CD4-positive, alpha-beta T cell treated with Interleukin-6 at 100 ng/mL for 8 hours (primary cell): ENCODE data around the gene OR10H5.
"Not testable (repeated sequence)": the region's sequence is repeated elsewhere in the genome, so short reads cannot be mapped to it uniquely, and the experiment has no call there.

Experiments
- DNase-seq: peaks from one replicate; pipeline ENCODE4 v3.0.0-alpha.2; 2020; ENCODE audit warnings: mixed read lengths, low spot score

Gene OR10H5

DNA sequence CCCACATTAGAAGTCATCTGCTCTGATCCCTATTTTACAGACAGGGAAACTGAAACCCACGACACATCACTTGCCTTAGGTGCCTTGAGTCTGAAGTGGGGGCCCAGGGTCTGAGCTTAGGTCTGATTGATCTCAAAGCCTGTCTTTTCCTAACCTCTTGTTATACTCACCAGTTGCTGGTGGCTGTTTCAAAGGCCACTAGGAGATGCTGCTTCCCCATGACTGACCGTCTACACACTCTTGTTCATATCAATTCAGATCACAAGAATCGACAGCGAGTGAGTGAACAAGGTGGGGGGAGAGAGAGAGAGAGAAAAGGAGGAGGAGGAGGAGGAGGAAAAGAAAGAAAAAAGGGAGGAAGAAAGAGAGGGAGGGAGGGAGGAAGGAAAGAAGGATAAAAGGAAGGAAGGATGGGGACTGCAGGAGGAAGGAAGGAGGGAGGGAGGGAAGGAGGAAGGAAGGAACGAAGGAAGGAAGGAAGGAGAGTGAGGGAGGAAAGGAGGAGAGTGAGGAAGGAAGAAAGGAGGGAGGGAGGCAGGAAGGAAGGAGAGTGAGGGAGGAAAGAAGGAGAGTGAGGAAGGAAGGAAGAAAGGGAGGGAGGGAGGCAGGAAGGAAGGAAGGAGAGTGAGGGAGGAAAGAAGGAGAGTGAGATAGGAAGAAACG is 24.7 kb downstream of the OR10H5 start:
- peak; percentile 67 for DNase-seq

DNA sequence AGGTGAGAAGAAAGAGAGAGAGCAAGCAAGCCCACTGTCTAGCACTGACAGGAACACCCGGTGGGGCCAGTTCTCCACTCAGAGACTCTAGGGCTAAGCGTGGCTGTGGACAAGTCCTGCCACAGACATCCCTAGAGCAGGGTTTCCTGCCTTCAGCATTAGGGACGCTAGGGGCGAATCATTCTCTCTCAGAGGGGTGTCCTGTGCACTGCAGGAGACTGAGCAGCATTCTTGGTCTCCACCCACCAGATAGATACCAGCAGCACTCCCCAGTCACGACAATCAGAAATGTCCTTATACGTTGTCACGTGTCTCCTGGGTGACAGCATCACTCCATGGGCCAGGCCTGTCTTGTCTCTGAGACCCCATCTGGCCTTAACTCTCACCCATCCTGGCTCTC is 26.5 kb downstream of the OR10H5 start:
- DNase-seq, result no peak

DNA sequence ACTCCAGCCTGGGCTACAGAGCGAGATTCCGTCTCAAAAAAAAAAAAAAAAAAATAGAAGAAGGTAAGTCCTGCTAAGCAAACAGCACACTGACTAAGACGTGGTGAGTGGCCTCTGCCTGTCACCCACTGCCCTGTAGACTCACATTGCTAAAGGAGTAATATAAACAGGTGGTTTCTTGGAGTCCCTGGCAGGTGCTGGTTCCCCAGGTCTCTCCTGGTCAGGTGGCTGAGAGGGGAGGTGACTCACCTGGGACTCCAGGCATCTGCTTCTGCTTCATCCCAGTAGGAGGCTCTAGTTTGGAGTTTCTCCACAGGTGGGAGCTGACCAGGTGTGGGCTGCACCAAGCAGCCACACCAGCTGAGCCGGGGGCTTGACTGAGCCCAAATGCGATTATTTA is 27.8 kb downstream of the OR10H5 start, which contains the start of gene OR10H1:
TSS of gene OR10H1 (minus strand) at position 359 of the 400 bp plus-strand sequence. CDS start 7,627 bp downstream, outside the sequence.
- DNase-seq, result no peak

DNA sequence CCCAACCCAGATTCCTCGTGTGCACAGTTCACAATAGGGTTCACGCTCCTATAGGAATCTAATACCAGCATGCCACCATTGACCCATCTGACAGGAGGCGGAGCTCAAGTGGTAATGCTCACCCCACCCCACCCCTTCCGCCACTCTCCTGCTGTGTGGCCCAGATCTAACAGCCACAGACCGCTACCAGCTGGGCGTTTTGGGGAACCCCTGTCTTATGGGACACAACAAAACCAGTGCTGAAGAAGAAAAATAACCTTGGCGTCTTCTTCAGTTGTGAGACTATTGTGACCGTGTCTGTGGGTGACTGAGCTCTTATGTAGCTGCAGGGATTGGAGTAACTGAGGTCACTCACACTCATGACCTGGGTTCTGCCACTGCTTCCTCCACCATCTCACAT is 33.2 kb downstream of the OR10H5 start:
- DNase-seq, result no peak

DNA sequence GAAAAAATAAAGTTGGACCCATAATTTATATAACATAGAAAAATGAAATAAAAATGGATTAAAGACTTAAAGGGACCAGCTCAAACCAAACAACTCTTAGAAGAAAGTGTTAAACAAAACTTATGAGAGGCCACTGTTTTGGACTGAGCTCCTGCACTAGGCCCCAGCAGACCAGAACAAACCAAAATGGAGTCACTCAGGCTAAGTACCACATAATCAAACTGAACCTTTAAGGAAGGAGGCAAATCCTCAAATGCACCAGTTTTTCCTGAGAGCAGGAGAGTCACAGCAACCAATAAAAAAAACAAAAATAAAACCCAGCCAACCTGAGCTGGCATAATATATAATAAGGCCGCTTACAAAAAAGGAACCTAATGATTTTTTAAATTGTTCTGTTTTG is 38.3 kb downstream of the OR10H5 start:
- no peak for DNase-seq

DNA sequence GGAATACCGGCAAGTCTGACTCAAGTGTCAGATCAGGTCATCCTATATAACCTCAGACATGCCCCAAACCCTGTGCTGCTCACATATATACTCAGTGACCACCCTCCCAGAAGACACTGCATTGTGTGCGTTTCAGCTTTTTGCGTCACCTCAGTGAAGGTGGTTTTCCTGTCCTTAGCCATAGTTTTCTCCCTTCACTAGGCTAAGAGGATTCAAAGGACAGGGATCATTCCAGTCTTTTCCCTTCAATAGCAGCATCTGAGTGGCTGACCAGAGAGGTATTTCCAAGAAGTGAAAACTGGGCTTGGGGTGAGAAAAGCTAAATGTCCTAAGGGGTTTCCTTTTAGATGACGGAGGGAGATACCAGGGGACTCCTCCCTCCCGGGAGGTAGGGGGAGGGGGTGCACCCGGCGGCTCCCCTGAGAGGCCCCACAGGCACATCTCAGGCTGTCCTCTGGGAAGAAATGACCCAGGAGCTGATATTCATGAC is 40.7 kb downstream of the OR10H5 start:
- DNase-seq, result no peak

DNA sequence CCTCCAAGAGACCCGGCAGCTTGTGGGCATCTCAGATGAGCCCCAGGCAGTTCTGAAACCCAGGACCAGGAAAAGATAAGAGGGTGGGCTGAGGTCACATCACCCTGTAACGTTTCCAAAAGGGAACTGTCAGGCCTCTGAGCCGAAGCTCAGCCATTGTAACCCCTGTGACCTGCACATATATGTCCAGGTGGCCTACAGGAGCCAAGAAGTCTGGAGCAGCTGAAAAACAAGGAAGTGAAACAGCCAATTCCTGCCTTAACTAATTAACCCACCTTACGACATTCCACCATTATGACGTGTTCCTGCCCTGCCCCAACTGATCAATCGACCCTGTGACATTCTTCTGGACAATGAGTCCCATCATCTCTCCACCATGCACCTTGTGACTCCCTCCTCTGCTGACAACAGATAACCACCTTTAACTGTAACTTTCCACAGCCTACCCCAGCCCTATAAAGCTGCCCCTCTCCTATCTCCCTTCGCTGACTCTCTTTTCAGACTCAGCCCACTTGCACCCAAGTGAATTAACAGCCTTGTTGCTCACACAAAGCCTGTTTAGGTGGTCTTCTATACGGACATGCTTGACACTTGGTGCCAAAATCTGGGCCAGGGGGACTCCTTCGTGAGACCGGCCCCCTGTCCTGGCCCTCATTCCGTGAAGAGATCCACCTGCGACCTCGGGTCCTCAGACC is 41.3 kb downstream of the OR10H5 start:
- DNase-seq, result not testable (repeated sequence)

DNA sequence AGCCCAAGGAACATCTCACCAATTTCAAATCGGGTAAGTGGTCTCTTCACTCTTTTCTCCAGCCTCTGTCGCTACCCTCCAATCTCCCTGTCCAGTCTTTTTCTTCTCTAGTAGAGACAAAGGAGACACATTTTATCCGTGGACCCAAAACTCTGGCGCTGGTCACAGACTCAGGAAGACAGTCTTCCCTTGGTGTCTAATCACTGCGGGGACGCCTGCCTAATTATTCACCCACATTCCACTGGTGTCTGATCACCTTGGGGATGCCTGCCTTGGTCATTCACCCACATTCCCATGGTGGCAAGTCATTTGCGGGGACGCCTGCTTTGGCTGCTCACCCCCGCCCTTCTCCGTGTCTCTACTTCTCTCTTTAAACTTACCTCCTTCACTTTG is 41.8 kb downstream of the OR10H5 start:
- DNase-seq, result no peak

DNA sequence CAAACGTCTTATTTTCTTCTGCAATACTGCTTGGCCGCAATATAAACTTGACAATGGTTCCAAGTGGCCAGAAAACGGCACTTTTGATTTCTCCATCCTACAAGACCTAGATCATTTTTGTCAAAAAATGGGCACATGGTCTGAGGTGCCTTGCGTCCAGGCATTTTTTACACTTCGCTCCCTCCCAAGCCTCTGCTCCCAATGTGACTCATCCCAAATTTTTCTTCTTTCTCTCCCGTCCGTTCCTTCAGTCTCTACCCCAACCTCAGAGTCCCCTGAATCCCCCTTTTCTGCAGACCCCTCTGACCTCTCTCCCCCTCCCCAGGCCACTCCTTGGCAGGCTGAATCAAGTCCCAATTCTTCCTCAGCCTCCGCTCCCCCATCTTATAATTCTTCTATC is 42.3 kb downstream of the OR10H5 start:
- DNase-seq, result no peak

DNA sequence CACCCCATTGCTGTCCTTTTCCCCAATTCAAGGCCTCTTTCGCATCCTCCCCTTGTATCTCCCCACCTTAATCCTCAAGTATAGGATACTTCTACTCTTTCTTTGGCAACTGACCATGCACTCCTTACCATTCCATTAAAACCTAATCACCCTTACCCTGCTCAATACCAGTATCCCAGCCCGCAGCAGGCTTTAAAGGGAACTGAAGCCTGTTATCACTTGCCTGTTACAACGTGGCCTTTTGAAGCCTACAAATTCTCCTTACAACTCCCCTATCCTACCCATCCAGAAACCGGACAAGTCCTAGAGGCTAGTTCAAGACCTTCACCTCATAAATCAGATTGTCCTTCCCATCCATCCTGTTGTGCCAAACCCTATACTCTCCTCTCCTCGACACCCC is 44.2 kb downstream of the OR10H5 start:
- no peak for DNase-seq

DNA sequence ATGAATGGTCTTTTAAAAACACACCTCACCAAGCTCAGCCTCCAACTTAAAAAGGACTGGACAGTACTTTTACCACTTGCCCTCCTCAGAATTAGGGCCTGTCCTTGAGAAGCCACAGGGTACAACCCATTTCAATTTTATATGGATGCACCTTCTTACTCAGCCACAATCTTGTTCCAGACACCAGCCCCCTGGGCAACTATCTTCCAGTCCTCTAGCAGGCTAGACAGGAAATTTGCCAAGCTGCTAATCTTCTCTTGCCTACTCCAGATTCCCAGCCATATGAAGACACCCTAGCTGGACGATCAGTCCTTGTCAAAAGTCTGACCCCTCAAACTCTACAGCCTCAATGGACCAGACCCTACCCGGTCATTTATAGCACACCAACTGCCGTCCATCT is 46.8 kb downstream of the OR10H5 start:
- DNase-seq, result not testable (repeated sequence)

DNA sequence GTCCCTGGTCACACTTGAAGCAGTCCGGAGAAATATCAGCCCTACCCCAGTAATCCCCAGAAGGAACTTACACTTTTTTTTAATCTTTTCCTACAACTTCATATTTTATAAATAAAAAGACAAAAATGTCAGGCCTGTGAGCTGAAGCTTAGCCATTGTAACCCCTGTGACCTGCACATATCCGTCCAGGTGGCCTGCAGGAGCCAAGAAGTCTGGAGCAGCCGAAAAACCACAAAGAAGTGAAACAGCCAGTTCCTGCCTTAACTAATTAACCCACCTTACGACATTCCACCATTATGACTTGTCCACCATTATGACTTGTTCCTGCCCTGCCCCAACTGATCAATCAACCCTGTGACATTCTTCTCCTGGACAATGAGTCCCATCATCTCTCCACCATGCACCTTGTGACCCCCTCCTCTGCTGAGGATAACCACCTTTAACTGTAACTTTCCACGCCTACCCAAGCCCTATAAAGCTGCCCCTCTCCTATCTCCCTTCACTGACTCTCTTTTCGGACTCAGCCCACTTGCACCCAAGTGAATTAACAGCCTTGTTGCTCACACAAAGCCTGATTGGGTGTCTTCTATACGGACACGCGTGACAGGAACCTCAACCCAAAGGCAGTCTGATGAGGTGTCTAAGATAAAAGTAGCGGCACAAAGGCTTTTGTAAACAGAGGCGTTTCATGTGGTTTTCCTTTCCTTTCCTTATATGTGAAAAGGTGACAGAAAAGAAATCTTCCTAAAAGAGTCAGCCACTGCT is 48.3 kb downstream of the OR10H5 start:
- peak; percentile 88 for DNase-seq

DNA sequence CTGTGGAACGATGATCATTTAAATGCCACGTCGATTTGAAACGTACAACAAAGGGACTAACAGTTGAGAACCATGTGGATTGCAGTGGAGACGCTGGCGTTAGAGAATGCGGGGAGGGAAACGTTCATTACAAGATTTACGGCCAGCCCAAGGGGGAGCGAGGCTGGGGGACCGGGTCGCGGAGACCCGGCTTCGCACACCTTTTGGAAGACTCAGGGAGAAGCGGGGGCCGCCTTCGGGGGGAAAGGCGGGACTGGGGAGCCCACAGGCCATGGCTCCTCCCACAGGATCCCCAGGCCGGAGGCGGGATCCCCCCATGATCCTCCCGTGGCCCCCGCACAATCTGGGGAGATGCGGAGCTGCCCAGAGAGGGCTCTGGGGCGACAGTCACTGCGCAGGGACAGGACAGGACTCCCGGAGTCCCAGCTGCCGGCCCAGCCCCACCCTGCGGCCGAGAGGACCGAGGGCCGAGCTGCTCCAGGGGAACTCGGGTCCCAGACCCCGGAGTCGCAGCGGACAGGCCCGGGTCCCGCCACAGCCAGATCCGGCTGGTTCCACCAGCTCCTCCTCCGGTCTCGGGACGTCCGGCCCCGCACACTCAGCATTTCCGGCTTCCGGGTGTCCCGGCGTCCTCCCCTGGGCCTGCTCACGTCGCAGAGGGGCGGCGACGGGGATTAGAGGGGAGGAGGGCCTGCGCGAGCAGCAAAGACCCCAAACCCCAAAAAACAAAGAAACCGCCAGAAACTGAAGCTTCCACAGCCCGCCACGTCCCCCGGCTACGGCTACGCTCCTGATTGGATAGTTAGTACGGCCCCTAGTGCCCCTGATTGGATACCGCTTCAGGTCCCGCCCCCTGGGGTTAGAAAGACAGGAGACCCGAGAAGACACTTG is 49.1 kb downstream of the OR10H5 start:
- DNase-seq, result peak; percentile 97

DNA sequence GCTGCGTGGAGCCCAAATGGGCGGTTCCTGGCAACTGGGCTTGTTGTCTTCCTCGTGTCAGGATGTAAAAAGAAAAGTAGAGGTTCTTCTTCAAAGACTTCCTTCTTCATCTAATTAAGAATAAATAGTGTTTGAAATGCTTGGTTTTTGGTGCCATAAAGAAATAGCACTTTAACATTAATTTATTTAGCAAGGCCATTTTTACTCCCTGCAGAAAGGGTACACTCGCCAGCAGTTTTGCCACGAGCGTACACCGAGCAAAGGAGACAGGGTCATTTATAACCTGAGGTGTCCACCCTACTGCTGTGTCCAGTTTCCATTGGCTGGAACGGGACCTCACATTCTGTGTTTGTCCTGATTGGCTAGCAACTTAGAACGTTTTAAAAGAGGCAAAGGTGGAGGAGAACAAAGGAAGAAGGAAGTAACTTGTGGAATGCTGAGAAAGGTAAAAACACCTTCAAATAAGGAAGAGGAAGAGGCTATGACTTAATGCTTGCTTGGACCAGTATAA is 49.8 kb downstream of the OR10H5 start:
- DNase-seq, result no peak

DNA sequence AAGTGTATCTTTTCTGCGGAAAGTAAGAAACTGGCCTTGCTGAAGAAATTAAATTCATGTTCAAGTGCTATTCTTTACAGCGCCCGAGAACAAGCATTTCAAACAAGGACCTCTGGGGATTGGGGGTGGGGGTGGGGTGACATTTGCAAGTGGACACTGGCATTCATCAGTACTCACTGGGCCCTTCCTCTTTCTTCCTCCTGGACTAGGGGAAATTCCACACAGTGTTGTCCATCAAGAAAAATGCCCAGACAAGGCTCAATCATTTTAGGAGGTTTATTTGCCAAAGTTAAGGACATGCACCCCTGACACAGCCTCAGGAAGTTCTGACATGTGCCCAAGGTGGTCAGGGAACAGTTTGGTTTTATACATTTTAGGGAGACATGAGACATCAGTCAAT is 50.9 kb downstream of the OR10H5 start:
- no peak for DNase-seq

DNA sequence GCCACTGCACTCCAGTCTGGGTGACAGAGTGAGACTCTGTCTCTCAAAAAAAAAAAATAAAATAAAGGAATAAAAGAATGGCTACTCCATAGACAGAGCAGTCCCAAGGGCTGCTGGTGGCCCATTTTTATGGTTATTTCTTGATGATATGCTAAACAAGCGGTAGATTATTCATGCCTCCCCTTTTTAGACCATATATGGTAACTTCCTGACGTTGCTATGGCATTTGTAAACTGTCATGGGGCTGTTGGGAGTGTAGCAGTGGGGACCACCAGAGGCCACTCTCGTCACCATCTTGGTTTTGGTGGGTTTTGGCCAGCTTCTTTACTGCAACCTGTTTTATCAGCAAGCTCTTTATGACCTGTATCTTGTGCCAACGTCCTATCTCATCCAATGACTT is 52.4 kb downstream of the OR10H5 start:
- DNase-seq, result not testable (repeated sequence)

DNA sequence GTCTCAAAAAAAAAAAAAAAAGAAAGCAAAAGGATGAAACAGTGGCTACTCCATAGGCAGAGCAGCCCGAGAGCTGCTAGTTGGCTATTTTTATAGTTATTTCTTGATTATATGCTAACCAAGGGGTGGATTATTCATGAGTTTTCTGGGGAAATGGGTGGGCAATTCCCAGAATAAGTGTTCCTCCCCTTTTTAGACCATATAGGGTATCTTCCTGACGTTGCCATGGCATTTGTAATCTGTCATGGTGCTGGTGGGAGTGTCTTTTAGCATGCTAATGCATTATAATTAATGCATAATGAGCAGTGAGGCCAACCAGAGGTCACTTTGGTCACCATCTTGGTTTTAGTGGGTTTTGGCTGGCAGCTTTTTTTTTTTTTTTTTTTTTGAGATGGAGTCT is 53.4 kb downstream of the OR10H5 start:
- no peak for DNase-seq

DNA sequence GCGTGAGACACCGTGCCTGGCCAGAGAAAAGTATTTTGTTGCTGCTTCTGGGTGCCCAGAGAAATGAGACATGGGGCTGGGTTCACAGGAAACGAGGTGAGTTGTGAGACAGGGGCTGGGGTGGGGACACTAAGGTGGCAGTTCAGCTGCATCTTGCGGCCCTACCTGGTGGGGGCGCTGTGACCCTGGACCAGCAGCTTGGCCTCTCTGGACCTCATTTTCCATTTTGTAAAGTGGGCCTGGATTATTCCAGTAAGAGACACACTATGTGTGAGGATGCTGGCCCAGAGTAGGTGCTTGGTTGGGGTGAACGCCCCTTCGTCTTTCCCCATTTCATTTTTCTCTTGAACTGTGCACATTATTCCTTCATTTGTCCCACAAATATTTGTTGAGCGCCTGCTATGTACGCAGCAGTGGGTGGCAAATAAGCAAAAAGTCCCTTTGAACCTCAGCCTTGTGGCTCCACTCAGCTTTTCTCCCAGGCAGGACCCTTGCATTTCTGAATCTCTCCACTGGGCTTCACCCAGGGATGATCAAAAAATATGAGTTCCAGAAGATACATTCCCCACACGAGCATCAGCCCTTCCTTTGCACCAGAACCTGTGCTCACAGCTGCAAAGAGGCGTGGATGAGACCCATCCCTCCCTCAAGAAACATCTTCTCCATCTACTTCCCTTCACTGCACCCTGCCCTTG is 54.6 kb downstream of the OR10H5 start:
- DNase-seq, result no peak

DNA sequence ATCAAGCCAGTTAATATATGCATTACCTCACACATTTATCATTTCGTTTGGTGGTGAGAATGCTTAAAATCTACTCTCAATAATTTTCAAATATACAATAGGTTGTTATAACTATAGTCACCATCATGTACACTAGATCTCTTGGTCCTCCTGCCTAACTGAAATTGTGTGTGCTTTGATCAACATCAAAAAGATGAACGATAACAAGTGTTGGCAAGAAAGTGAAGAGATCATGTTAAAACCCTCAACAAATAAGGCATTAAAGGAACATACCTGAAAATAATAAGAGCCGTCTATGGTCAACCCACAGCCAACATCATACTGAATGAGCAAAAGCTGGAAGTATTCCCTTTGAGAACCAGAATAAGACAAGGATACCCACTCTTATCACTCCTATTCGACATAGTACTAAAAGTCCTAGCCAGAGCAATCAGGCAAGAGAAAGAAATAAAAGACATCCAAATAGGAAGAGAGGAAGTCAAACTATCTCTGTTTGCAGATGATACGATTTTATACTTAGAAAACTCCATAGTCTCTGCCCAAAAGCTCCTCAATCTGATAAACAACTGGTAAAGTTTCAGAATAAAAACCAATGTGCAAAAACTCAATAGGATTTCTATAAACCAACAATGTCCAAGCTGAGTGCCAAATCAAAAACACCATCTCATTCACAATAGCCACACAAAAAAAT is 55.9 kb downstream of the OR10H5 start:
- DNase-seq, result no peak

DNA sequence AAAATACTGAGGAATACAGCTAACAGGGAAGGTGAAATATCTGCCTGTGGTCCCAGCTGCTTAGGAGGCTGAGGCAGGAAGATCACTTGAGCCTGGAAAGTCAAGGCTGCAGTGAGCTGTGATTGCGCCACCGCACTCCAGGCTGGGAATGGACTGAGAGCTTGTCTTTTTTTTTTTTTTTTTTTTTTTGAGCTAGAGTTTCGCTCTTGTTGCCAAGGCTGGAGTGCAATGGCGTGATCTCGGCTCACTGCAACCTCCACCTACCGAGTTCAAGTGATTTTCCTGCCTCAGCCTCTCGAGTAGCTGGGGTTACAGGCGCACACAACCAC is 56.4 kb downstream of the OR10H5 start:
- DNase-seq, result not testable (repeated sequence)

DNA sequence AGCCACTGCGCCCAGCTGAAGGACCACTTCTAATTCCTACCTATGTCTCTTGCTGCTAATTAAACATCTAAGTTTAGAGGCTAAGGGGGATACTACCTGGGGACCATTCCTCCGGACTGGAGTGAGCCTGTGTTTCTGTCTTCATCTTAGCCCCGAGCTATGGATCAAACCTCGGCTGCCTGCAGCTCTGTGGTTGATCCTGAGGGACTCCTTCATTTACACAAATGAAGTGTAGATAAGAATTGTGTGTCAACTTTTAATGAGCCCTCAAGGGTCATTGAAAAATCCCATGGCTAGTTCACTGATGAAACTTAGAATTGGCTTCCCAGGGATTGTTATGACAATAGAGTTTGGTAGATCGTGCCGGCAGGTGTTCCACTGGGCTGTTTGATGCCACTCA is 59.5 kb downstream of the OR10H5 start:
- DNase-seq, result no peak
